GM21381 (cell line): ENCODE data around the gene PAK5.

ENCODE experiments used
- ATAC-seq: cut with Tn5 transposase; IDR thresholded peaks from one replicate; pipeline ENCODE4 v1.9.1; 2021; ENCODE audit warnings: mild to moderate bottlenecking, moderate library complexity; ENCODE audit not compliant: unreplicated experiment

The PAK5 gene

GRCh38 chr20:9838378-9839295 is at the start of gene PAK5:
PAK5 (minus strand) TSS chr20:9839076; CDS start chr20:9644328, 194,748 bp downstream.
- no peak for ATAC-seq

GRCh38 chr20:9887706-9888105 is 48.8 kb upstream of the PAK5 start:
- no peak for ATAC-seq

DNA sequence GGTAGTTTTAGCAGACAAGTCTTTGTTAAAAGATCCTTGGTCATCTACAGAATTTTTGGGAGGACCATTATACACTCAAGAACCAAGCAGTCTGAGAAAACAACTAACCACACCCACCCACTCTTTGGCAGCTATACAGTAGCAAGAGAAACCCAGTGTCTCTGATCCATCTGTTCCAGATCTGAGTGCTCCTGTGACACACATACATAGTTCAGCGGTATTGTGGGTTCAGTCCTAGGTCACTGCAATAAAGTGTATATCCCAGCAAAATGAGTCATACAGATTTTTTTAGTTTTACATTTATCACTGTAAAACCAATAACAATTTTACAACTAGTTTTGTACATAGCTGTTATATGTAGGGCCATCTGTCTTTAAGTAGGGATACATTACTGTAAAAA is 47.4 kb upstream of the PAK5 start:
- no peak for ATAC-seq

DNA sequence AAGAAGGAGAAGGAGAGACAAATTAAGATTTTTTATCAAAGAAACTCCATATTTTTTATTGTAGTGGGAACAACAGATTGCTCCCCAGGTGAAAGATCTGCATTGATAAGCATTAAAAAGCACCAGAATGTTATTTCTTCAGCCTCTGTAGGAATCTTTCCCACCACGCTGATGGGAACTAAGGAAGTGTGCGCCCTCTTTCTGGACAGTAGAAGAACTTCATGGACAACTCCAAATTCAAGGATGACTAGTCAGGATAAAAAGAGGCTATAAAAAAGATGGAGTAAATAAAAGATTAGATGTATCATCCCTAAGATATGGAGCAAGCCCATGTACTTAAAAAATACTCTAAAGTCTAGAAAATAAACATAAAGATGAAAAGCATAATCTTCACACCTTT is 45.8 kb upstream of the PAK5 start:
- no peak for ATAC-seq

GRCh38 chr20:9884061-9884460 is 45.2 kb upstream of the PAK5 start:
- ATAC-seq: no peak

GRCh38 chr20:9877932-9878495 is 39.1 kb upstream of the PAK5 start:
- no peak for ATAC-seq

DNA sequence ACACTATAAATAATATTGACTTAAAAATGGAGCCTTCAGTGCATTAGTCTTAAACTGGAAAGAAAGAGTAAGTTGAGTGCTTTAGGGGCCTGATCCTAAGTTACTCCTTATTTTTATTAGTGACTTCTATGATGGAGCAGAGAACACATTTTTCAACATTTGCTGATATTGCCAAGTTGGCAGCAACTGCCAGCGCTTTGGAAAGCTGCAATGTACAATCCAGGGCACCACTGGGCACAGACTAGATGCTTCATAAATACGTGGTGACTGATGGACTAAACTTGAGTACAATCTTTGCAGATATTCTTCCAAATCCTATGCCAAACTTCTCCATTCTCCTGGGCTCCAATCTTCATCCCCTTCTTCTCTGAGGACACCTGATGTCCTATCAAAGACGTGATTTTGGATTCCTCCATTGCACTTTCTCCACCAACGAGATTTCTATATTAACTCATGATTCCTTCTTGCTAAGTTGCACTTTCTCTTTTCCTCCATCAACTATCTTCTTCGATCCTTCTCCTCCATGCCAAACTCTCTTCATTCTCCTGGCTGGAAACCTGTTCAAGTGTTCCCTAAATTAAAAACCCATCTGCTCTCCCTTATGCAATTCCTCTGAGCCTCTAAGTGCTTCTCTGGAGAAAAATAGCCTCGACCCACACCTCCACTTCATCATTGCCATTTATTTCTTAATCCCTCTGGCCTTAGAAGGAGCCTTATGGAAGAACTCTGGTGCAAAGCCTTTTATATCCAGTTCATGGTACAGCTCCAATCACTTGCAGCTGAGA is 28.5 kb upstream of the PAK5 start:
- ATAC-seq: no peak

DNA sequence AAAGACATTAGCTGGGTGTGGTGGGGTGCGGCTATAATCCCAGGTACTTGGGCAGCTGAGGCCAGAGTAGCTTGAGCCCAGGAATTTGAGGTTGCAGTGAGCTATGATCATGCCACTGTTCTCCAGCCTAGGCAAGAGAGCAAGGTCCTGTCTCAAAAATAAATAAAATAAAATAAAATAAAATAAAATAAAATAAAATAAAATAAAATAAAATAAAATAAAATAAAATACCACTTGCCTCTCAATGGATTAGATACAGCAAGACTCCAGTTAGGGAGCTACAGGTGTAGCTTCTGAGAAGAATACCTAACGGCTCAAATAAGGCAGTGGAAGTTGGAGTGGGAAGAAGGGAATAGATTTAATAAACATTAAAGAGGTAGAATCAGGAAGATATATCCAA is 13.7 kb upstream of the PAK5 start:
- ATAC-seq: no peak

DNA sequence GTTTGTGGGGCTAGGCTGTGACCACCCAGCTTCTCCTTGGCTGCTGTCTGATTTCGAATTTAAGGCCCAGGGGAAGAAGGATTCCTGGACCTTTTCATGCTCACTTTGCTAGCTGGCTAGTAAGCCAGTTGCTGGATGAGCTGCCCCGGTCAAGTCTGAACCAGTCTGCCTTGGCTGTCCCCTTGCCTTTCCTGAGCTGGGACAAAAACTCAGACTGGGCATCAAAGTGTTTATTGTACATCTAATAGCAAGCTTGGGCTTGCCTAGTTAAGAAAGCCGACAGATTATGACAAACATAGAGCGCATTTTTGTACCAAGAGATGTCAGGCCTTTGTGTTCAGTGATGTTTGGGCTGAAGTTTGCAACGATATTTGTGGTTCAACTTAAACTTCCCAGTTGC is 750 bp upstream of the PAK5 start:
- ATAC-seq: no peak

GRCh38 chr20:9838035-9838377 is 870 bp downstream of the PAK5 start:
- no peak for ATAC-seq

DNA sequence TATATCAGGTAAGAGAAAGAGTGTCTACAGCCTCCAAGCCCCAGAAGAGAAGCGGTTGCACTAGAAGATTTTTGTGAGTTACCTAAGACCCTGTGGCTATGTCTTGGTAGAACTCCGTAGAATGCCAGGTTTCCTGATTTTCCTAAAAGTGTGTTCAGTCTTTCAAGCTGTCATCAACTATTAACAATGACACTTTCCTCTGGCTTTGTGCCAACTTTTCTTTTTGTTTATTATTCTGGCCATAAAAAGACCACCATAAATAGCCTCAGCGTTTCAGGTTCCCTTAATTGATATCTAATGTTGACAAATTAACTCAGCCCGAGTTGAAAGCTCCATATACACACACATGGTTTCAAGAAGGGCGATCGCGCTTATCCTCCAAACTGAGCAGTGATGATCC is 1.2 kb downstream of the PAK5 start:
- ATAC-seq: no peak

DNA sequence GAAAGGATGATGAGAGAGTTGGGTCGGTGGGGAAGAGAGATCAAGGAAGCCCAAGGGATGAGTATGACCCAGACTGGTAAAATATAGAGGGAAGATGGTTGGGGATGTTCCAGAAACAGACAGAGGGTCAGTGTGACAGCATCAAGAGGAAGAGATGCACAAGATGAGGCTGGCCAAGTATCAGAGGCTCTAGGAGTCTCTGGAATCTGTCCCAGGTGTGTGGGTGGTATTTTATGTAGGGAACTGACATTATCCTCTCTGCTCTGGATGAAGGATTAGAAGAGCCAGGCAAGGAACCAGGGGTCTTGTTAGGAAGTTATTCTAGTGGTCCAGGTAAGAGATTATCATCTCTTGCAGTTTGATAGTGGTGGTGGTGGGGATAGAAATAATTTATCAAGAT is 3.6 kb downstream of the PAK5 start:
- ATAC-seq: no peak

GRCh38 chr20:9831032-9831431 is 7.8 kb downstream of the PAK5 start:
- ATAC-seq: no peak

DNA sequence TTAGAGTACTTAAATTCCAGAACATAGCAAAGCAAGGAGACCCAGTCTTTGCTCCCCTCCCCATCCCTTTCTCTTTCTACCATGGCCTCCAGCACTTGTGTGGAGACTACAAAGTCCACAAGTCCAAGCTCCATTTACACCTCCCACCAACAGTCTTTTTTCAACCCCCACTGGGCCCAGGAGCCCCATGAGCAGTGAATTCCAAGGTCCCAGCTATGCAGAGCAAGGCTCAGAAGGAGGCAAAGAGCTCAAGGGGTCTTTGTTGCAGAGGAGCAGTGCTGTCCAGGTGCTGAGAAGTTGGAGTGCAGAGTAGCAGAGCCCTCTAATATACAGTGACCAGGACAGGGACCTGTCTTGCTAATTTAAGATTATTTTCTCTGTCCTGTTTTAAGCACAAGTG is 9.0 kb downstream of the PAK5 start:
- no peak for ATAC-seq

- ATAC-seq: no peak
Observed at GRCh38 chr20:9817654-9818053, 21.2 kb downstream of the PAK5 start.

GRCh38 chr20:9815632-9816031 is 23.2 kb downstream of the PAK5 start:
- no peak for ATAC-seq

- no peak for ATAC-seq
Observed at GRCh38 chr20:9810738-9811137, 28.1 kb downstream of the PAK5 start.

DNA sequence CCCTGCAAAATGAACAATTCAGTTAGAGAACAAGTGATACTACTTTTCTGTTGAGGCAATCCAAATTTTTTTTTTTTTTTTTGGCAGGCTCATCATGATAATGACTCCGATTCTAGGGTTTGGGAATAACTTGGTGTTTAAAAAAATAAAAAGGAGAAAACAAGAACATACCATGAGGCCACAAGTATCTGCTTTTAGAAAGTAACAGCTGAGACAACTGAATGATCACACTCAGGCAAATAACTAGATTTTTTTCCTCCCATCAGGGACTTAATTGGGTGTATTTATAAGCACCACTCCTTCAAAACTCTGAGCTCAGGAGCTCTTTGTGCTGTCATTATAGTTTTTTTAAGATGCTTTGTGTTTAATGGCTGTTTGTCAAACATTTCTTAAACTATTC is 29.6 kb downstream of the PAK5 start:
- ATAC-seq: no peak

GRCh38 chr20:9808166-9808565 is 30.7 kb downstream of the PAK5 start:
- ATAC-seq: no peak

- no peak for ATAC-seq
Observed at GRCh38 chr20:9807136-9807535, 31.7 kb downstream of the PAK5 start.

DNA sequence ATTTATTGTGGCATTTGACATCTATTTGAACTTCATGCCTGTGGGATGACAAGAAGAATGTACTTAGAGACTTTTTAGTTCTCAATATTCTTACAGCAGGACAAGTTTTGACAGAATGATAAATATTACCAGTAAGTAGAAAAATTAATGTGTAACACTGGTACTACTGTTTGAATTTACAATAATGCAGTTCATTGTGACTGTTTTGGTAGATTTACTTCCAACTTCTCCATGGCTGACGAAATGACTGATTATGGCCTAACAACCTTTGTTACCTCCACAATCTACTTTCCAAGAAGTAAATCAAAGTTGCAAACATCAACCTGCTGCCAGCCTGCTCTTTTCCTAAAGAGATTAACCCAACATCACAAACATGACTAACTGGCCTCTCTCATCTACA is 38.5 kb downstream of the PAK5 start:
- ATAC-seq: no peak

DNA sequence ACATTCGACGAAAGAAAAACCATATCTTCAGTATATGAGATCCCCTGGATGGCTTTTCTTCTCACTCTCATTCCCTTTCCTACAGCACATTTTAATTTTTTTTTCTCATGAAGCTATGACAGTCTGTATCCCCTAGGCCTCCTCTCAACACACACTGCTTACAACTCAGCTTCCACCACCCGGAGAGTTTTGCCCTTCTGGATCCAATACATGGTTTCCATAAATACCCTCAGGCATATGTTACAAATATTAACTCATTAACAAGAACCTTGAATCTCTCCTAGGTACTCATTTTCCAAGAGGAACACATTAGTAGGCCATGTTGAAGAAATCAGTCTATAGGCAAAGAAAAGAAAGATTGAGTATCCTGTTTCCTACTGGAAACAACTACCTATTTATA is 44.0 kb downstream of the PAK5 start:
- no peak for ATAC-seq
